GM12873 (cell line): Measurements from ENCODE around the gene SLC23A1.

ENCODE experiments used
- TF ChIP-seq, protein P1 (sequence below): IDR thresholded peaks from 2 replicates; pipeline ENCODE4 v1.5.1; 2012; ENCODE audit warnings: low read depth, mild to moderate bottlenecking, moderate library complexity, low read length, control low read depth; ENCODE audit not compliant: insufficient read depth; ENCODE audit errors: missing control alignments

The SLC23A1 gene

DNA sequence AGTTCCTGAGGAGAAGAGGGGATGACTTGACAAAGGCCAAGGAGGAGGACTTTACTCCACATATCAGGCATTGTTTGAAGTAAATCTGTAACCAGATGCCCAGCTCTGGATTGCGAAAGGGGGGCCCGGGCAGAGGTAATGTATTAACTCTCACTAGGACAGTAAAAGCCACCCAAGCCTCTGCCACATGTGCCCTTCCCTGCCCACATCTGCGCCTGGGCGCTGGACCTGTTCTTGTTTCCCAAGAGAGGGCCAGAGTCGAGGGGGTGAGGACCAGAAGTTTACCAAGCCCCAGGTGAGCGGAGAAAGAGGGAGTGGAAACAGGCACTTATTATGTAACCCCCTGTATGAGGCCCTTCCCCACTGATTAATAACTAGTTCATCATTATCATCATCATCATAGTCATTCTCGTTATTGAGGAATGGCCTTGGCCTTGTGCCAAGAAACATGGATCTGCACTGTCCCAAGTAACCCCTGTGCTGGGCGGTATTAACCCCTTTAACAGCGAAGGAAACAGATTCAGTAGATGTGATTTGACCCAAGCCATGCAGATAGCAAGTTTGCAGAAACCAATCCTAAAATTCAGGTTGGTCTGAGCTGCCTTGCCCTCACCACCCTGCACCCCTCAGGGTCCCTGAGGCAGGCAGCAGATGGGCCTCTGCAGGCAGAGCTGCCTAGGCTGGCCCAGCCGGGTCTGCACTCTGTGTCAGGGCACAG is at the start of gene SLC23A1:
TSS of gene SLC23A1 (minus strand) at position 23 of the 718 bp plus-strand sequence. CDS start 44 bp downstream, outside the sequence.
- TF ChIP-seq, protein P1, sequence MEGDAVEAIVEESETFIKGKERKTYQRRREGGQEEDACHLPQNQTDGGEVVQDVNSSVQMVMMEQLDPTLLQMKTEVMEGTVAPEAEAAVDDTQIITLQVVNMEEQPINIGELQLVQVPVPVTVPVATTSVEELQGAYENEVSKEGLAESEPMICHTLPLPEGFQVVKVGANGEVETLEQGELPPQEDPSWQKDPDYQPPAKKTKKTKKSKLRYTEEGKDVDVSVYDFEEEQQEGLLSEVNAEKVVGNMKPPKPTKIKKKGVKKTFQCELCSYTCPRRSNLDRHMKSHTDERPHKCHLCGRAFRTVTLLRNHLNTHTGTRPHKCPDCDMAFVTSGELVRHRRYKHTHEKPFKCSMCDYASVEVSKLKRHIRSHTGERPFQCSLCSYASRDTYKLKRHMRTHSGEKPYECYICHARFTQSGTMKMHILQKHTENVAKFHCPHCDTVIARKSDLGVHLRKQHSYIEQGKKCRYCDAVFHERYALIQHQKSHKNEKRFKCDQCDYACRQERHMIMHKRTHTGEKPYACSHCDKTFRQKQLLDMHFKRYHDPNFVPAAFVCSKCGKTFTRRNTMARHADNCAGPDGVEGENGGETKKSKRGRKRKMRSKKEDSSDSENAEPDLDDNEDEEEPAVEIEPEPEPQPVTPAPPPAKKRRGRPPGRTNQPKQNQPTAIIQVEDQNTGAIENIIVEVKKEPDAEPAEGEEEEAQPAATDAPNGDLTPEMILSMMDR: no peak

DNA sequence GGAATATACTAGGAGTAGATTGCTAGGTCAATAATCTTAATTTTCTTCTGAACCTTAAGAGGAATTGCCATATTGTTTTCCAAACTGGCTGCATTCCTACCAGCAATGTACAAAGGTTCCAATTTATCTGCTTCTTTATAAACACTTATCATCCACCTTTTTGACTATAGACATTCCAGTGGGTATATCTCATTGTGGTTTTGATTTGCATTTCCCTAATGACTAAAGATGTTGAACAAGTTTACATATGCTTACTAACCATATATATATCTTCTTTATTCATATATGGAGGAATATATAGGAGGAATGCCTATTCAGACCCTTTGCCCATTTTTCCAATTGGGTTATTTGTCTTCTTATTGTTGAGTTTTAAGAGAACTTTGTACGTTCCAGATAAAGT is 48.6 kb upstream of the SLC23A1 start:
- TF ChIP-seq, protein P1: no peak

DNA sequence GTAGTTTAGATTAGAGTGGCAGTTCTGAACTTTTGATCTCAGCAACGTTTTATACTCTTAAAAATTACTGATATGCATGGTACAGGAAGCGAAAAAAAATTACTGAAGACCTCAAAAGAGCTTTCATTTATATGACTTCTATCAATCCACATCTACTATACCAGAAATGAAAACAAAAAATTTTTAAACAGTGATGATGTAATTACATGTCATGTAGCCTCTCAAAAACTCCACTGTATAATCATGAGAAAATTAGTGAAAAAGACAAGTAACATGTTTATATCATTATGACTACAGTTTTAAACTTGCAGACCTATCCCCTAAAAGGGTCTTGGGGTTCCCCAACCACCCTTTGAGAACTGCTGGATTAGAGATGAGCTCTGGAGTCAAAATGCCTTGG is 46.9 kb upstream of the SLC23A1 start:
- TF ChIP-seq, protein P1: no peak

DNA sequence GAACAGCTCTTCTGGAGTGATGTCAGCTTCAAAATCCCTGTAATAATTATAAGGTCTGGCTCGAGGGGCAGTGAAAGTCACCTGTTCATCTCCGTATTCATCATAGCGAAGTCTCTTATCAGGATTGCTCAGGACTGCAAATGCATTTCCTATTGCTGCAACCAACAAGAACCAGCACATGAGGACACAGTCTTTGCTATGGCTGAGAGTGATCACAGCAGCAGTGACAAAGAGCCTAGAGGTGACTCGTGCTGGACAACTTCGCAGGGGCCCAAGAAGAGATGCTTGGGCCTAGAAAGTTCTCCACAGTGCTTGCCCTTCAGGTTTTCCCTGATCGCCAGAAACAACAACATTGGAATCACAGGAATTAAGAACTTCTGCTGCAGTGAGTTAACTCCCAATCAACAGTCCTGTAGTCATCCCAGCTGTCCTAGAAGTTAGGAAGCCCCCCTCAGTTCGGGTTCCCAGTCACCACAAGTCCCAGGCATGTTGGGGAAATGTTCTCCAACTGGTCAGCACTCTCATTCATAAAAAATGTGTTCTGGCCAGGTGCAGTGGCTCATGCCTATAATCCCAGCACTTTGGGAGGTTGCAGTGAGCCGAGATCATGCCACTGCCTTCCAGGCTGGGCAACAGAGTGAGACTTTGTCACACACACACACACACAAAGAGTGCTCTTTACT is 43.2 kb upstream of the SLC23A1 start:
- TF ChIP-seq, protein P1: no peak

DNA sequence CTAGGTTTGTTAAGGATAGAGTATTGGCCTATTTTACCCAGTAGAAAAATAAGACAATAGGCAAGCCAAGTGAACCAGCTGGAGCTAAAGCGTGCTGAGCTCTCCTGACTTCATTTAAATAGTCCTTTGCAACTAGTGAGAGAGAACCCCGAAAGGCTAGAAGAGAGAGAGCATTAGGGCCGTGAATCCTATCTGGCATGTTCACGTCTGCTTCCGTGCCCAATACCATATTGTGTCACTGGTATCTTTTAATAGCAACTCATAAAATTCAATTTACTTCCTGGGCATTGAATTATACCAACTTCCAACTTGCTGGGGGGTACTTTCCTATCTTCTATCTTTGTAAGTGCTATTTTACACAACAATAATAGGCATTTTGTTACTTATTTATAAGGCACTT is 42.4 kb upstream of the SLC23A1 start:
- TF ChIP-seq, protein P1: no peak

DNA sequence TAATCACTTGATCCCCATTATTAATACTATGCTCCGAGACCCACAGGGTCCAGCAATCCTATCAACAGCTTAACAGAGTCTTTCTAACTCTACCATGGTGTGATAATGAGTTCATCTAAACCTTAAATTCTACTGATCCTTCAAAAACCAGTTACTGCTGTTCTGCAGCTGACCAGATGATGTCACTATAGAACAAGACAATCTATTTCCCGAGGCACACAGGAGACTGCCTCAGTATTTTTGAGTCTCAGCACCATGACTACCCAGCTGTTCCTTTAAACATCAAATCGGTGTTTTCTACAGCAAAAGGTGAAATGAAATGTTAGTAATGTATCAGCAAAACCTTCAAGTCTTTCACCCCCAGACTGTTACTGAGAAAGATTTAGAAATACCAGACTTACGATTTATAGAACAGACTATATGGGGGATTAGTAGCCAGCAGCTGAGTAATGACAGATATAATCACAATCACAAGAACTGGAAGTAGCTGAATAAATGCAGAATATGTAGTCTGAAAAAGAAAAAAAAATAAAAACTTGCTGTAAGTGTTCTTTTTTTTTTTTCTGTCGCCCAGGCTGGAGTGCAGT is 39.3 kb upstream of the SLC23A1 start:
- TF ChIP-seq, protein P1: peak; percentile 82
